Measurements from ENCODE around the gene DNAJB9.

Gene DNAJB9

GRCh38 chr7:108590606-108591005, 20.9 kb downstream of the DNAJB9 start:
- no peak for DNase-seq (ENCODE audit: low read depth, low spot score)
- no peak for TF ChIP-seq CTCF (IDR thresholded peaks at IDR 0.05; ENCODE audit: low read depth, low read length)
- in situ Hi-C loops (cut with HindIII; ENCODE audit: low sequenced_read_pairs), result no loop called here
- no peak overlapping the region for H3K4me3 ChIP-seq (ENCODE audit: low read depth, low read length)

GRCh38 chr7:108592646-108593201, 23.1 kb downstream of the DNAJB9 start:
- no peak overlapping the region for H3K4me3 ChIP-seq (ENCODE audit: low read depth, low read length)
- peak; percentile 37 for TF ChIP-seq CTCF (IDR thresholded peaks at IDR 0.05; ENCODE audit: low read depth, low read length)
- DNase-seq (ENCODE audit: low read depth, low spot score), result no peak
- in situ Hi-C loops (cut with HindIII; ENCODE audit: low sequenced_read_pairs), result no loop called here

DNA sequence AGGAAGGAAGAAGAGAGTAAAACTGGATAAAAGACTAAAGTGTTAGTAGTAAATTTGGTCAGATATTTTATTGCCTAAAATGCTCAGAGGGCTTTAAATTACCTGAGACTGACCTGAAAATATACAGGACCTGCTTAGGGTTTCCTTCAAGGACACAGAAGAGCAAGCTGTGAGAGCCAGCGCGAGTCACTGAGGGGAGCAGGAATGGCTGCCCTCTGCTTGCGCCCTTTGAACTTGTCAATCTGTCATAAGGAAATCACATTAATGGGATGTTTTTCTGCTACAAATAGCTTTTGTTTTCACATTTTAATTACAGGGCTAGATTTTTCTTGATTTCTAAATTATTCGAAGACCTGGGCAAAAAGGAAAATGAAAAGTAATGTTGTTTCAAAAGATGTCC, 26.9 kb downstream of the DNAJB9 start:
- TF ChIP-seq CTCF (IDR thresholded peaks at IDR 0.05; ENCODE audit: low read depth, low read length), result no peak
- DNase-seq (ENCODE audit: low read depth, low spot score), result no peak
- H3K4me3 ChIP-seq (ENCODE audit: low read depth, low read length), result no peak overlapping the region
- in situ Hi-C loops (cut with HindIII; ENCODE audit: low sequenced_read_pairs), result no loop called here

GRCh38 chr7:108598153-108598552, 28.5 kb downstream of the DNAJB9 start:
- in situ Hi-C loops (cut with HindIII; ENCODE audit: low sequenced_read_pairs), result no loop called here
- no peak for TF ChIP-seq CTCF (IDR thresholded peaks at IDR 0.05; ENCODE audit: low read depth, low read length)
- H3K4me3 ChIP-seq (ENCODE audit: low read depth, low read length), result no peak overlapping the region
- DNase-seq (ENCODE audit: low read depth, low spot score), result no peak

GRCh38 chr7:108598914-108599580, 29.4 kb downstream of the DNAJB9 start:
- no peak overlapping the region for H3K4me3 ChIP-seq (ENCODE audit: low read depth, low read length)
- in situ Hi-C loops (cut with HindIII; ENCODE audit: low sequenced_read_pairs), result no loop called here
- no peak for TF ChIP-seq CTCF (IDR thresholded peaks at IDR 0.05; ENCODE audit: low read depth, low read length)
- DNase-seq (ENCODE audit: low read depth, low spot score), result no peak

DNA sequence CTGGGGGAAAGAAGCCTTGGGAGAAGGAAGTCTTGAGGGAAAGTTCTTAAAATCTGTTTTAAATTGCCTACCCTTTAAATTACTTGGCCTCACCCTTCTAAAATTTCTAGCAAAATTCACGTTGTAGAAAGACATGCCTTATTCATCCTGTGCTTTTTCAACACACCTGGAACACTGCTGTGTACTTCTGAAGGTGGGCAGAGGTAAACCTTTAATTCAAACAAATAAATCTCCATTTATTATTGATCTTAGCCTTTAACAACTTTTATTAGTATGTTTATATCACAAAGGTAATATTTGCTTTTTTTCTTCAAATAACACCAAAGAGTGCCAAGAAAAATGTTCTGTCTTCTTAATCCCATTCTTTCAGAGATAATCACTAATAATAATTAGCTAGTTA, 30.7 kb downstream of the DNAJB9 start:
- in situ Hi-C loops (cut with HindIII; ENCODE audit: low sequenced_read_pairs), result no loop called here
- TF ChIP-seq CTCF (IDR thresholded peaks at IDR 0.05; ENCODE audit: low read depth, low read length), result no peak
- H3K4me3 ChIP-seq (ENCODE audit: low read depth, low read length), result no peak overlapping the region
- DNase-seq (ENCODE audit: low read depth, low spot score), result no peak
